SK-N-MC (cell line): ENCODE measurements around the gene MYO10.

Experiments used
- DNase-seq: peaks from one replicate; pipeline ENCODE4 v3.0.0-alpha.2; 2011; ENCODE audit warnings: low read depth, low spot score
- H3K27ac ChIP-seq: fragments of 200-600 bp; sonication (generic); 2 replicates; pipeline ENCODE4 v1.5.1; 2016; ENCODE audit warnings: mixed run types
- H3K36me3 ChIP-seq: fragments of 200-600 bp; sonication (generic); 2 replicates; pipeline ENCODE4 v1.6.1; 2017; ENCODE audit warnings: antibody characterized with exemption, low read length, mixed read lengths; ENCODE audit not compliant: insufficient read depth
- H3K4me3 ChIP-seq: fragments of 200-600 bp; sonication (generic); 2 replicates; pipeline ENCODE4 v1.5.1; 2016
- H3K9ac ChIP-seq: fragments of 200-600 bp; sonication (generic); 2 replicates; pipeline ENCODE4 v1.8.0; 2017; ENCODE audit warnings: mixed run types, mixed read lengths; ENCODE audit not compliant: insufficient read length
- H3K9me3 ChIP-seq: fragments of 200-600 bp; sonication (generic); 2 replicates; pipeline ENCODE4 v1.6.1; 2017; ENCODE audit warnings: low read depth, mild to moderate bottlenecking, antibody characterized with exemption, low read length, moderate library complexity, mixed read lengths
- EZH2 ChIP-seq: fragments of 200-600 bp; sonication (generic); IDR thresholded peaks from one replicate; pipeline ENCODE4 v1.6.1; 2017; ENCODE audit warnings: antibody characterized with exemption
- FOXP2 ChIP-seq: optimal IDR thresholded peaks from 2 replicates; pipeline ENCODE3; 2011; ENCODE audit warnings: mild to moderate bottlenecking, moderate library complexity; ENCODE audit not compliant: insufficient read depth; ENCODE audit errors: extremely low read length, control extremely low read depth
- POLR2AphosphoS5 ChIP-seq: IDR thresholded peaks from 2 replicates; pipeline ENCODE4 v1.6.1; 2012; ENCODE audit warnings: mild to moderate bottlenecking, low read depth, low read length, borderline replicate concordance

Gene MYO10

DNA sequence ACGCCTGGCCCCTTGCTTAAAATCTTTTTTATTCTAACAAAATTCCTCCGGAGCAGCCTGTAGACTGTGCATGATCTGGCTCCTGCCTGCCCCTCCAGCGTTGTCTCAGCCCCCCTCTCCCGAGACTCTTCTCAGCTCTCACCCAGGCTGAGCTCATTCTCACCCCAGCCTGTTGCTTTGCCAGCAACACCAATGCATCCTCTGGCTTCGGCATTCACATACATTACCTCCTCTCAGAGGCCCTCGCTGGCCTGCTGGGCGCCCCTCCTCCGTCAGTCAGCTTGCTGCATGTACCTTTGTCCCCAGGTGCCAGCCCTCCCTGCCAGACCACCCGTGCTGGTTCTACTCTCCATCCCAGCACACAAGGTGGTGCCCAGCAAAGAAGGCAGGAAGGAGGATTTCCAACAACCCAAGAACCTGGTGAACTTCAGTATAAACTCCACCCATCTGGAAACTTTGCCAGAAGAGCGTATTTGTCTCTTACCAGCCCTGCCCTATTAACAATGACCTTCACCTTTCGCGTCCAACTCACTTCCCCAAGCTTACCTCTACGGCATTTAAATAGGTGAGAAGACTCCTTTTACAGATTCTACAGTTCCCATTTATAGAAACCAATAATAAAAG lies 35.0 kb downstream of the MYO10 start:
- Histone ChIP-seq H3K9ac (no peak overlapping the region), H3K27ac (peak overlapping the region; percentile 87; the same call in 1 of the 2 replicates), H3K9me3 (no peaks in the 10 kb centered on the region), H3K4me3 (no peak overlapping the region), H3K36me3 (peaks cover 14% of the 10 kb centered on the region)
- DNase-seq: no peak
- no peak for TF ChIP-seq EZH2
- TF ChIP-seq POLR2AphosphoS5: no peak
- no peak for TF ChIP-seq FOXP2

DNA sequence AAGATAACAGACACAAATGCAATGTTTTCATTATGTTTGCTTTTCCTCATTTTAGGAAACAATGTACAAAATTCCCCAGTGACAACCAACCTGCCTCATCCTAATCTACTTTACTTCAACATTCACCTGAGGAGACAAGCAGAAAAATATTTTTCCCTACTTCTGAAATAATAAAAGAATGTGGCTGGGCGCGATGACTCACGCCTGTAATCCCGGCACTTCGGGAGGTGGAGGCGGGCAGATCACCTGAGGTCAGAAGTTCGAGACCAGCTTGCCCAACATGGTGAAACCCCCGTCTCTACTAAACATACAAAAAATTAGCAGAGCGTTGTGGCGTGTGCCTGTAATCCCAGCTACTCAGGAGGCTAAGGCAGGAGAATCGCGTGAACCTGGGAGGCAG lies 36.9 kb downstream of the MYO10 start:
- peaks cover 5% of the 10 kb centered on the region; the same call in 1 of the 2 replicates for H3K36me3 ChIP-seq
- H3K9me3 ChIP-seq: no peaks in the 10 kb centered on the region
- no peak overlapping the region for H3K4me3 ChIP-seq
- no peak for TF ChIP-seq EZH2
- no peak for TF ChIP-seq FOXP2
- DNase-seq: no peak
- H3K27ac ChIP-seq: peak overlapping the region; percentile 30; the same call in 1 of the 2 replicates
- no peak overlapping the region for H3K9ac ChIP-seq

DNA sequence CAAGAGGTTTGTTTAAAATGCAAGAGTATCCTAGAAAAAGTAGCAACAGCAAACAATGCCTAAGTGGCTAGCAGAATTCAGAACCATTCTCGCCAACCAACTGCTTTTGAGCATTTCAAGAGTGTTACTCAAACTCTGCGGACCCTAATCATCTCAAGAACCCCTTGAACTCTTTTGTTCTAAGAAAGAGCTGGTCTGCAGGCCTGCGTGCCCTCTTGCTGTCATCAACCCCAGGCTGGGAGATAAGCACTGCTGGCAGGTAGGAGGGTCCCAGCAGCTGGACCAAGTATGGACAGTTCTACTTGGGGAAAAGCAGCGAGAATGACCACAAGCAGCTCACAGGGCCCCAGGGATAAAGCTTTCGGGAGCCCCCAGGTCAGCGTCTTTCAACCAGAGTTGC lies 38.3 kb downstream of the MYO10 start:
- Histone ChIP-seq H3K4me3 (peak overlapping the region; percentile 56), H3K36me3 (peaks cover 10% of the 10 kb centered on the region; the same call in 1 of the 2 replicates), H3K9me3 (no peaks in the 10 kb centered on the region), H3K9ac (no peak overlapping the region), H3K27ac (peak overlapping the region; percentile 97)
- TF ChIP-seq POLR2AphosphoS5 (no peak), FOXP2 (no peak), EZH2 (no peak)
- no peak for DNase-seq

DNA sequence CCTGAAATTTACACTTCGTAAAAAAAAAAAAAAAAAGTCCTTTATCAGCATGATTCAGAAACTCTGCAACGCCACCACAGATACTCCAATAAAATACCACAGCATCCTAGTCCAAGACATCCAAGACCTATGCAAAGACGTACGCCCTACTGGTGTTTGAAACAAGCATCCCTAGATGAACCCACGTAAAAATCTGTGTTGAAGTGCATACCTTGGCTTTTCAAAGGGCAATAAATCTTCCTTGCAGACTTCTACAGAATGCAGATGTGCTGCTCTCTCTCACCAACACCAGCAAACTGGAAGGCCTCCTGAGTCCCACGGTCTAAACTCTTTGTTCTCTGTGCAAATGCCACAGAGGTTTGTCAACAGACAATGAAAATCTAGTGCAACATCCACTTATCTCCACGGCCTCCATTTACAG lies 38.8 kb downstream of the MYO10 start:
- H3K27ac ChIP-seq: peak overlapping the region; percentile 97
- H3K36me3 ChIP-seq: peaks cover 6% of the 10 kb centered on the region; the same call in 1 of the 2 replicates
- no peak overlapping the region for H3K9ac ChIP-seq
- H3K9me3 ChIP-seq: no peaks in the 10 kb centered on the region
- H3K4me3 ChIP-seq: peak overlapping the region; percentile 56
- no peak for DNase-seq
- TF ChIP-seq FOXP2 (no peak), EZH2 (no peak), POLR2AphosphoS5 (0 out of 2 replicates have a peak, but pooled peaks have one; percentile 22)

DNA sequence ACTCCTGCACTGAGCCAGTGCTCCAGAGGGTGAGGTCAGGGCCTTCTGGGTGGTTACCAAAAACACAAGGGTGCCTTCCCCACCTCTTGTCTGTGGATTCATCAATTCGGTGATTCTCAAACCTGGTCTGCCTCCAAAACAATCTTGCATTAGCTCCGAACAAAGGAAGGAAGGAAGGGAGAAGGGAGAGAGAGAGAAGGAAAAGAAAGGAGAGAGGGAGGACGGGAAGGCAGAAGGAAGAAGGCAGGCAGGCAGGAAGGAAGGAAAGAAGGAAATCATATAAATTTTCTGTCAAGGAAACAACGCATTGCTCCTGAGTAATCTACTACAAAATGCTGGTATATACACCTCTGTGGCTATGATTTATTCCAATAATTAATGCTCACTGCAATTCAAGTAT lies 39.3 kb downstream of the MYO10 start:
- 0 out of 2 replicates have a peak, but pooled peaks cover 6% of the 10 kb centered on the region for H3K36me3 ChIP-seq
- DNase-seq: no peak
- peak overlapping the region; percentile 56 for H3K4me3 ChIP-seq
- TF ChIP-seq POLR2AphosphoS5 (no peak), FOXP2 (no peak), EZH2 (no peak)
- no peaks in the 10 kb centered on the region for H3K9me3 ChIP-seq
- peak overlapping the region; percentile 97 for H3K27ac ChIP-seq
- peak overlapping the region; percentile 6 for H3K9ac ChIP-seq

DNA sequence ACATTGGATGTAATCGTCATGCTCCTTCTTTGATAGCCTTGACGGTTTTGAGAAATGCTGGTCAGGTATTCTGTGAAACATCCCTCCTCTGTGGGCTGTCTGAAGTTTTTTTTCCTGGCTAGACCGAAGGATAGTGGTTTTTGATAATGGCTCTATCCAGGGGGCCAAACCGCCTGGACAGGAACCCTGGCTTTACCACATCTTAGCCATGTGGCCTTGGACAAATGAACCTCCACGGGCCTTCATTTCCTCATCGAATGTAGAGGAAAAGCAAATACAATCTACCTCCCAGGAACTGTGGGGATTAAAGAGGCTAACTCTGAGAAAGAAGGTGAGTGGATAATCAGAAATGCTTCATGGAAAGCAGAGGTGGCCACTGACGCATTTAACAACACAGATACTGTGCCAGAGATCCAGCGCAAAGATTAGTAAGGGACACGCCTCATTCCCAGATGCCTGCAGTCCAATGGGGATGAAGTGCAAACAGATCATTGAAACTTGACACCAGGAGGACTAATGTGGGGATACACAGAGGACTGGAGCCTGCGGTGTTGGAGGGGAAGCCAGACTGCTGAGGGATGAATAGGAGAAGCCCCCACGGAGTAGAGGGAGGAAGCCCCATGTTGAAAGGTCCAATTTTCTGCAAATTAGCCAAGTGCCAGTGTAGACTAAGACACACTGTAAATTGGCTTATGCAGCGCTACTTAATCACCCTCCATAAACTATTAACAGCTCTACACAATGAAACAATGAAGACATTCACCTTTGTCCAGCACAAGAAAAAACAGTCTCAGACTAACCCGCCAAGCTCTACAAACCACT lies 41.6 kb downstream of the MYO10 start:
- H3K9ac ChIP-seq: peak overlapping the region; percentile 7
- H3K36me3 ChIP-seq: 0 out of 2 replicates have a peak, but pooled peaks cover 6% of the 10 kb centered on the region
- TF ChIP-seq POLR2AphosphoS5: no peak
- TF ChIP-seq FOXP2: peak; percentile 53
- TF ChIP-seq EZH2: no peak
- H3K27ac ChIP-seq: peak overlapping the region; percentile 97
- no peak for DNase-seq
- peak overlapping the region; percentile 52 for H3K4me3 ChIP-seq
- no peaks in the 10 kb centered on the region for H3K9me3 ChIP-seq

DNA sequence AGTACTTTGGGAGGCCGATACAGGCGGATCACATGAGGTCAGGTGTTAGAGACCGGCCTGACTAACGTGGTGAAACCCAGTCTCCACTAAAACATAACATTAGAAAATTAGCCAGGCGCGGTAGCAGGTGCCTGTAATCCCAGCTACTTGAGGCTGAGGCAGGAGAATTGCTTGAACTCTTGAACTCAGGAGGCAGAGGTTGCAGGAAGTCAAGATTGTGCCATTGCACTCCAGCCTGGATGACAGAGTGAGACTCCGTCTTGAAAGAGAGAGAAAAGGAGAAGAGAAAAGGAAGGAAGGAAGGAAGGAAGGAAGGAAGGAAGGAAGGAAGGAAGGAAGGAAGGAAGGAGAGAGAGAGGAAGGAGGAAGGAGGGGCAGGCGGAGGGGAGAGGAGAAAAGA lies 45.1 kb downstream of the MYO10 start:
- no peaks in the 10 kb centered on the region for H3K9me3 ChIP-seq
- H3K36me3 ChIP-seq: peaks cover 12% of the 10 kb centered on the region; the same call in 1 of the 2 replicates
- H3K4me3 ChIP-seq: peak overlapping the region; percentile 58
- no peak overlapping the region for H3K9ac ChIP-seq
- H3K27ac ChIP-seq: peak overlapping the region; percentile 98
- TF ChIP-seq EZH2: no peak
- DNase-seq: peak; percentile 95

DNA sequence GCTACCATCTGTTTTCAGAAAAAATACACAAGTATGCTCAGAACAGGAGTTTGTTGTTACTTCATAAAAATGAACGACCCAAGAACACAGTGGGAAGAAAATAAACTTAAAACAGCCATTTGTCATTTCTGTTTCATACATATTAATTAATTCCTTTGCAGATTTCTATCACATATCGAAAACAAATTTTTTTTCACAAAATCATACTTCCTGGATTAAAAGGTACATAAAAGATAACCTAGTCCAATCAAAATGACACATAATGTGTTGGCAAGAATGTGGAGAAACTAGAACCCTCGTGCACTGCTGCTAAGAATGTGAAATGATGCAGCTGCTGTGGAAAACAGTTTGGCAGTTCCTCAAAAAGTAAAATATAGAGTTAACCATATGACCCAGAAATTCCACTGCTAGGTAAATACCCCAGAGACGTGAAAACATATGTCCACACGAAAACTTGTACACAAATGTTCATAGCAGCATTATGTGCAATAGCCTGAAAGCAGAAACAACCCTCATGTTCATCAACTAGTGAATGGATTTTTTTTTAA lies 46.0 kb downstream of the MYO10 start:
- TF ChIP-seq EZH2 (no peak), POLR2AphosphoS5 (no peak; the same call in 1 of the 2 replicates), FOXP2 (peak; percentile 1)
- Histone ChIP-seq H3K4me3 (peak overlapping the region; percentile 58), H3K27ac (peak overlapping the region; percentile 98), H3K9me3 (no peaks in the 10 kb centered on the region), H3K36me3 (peaks cover 12% of the 10 kb centered on the region; the same call in 1 of the 2 replicates), H3K9ac (peak overlapping the region; percentile 58)
- DNase-seq: no peak
